CD4-positive, CD25-positive, alpha-beta regulatory T cell (primary cell): ENCODE data around the gene MRPL55. TPM values are rescaled to one million over a fixed set of nuclear protein-coding genes. Genes with fewer than 3 reads are reported as not detected.

Experiments
- ATAC-seq, 2 donors: fragments of 150-1000 bp; cut with Tn5 transposase; one replicate each; pipeline ENCODE4 v1.10.0; 2021; ENCODE audit warnings: low read depth in 2 of 2, moderate number of reproducible peaks in 2 of 2, moderate library complexity in 1 of 2
- DNase-seq, 3 donors: peaks; one replicate each; pipeline versions ENCODE4 v3.0.0 to v3.0.0-alpha.2; 2012 to 2022; ENCODE audit warnings: mixed read lengths in 1 of 3
- H3K27ac ChIP-seq: one replicate; pipeline ENCODE4 v1.7.0; 2013; ENCODE audit warnings: mild to moderate bottlenecking, low read length; ENCODE audit not compliant: insufficient read depth, poor library complexity, severe bottlenecking
- H3K27me3 ChIP-seq: one replicate; pipeline ENCODE4 v1.7.0; 2013; ENCODE audit warnings: low read length; ENCODE audit not compliant: control insufficient read depth, insufficient read depth
- H3K36me3 ChIP-seq: one replicate; pipeline ENCODE4 v1.7.0; 2013; ENCODE audit warnings: mild to moderate bottlenecking, low read length, moderate library complexity; ENCODE audit not compliant: control insufficient read depth, insufficient read depth
- H3K4me1 ChIP-seq: 2 replicates; pipeline ENCODE4 v1.7.0; 2013; ENCODE audit warnings: mild to moderate bottlenecking, low read length; ENCODE audit not compliant: insufficient read depth, control insufficient read depth, poor library complexity, severe bottlenecking
- H3K4me3 ChIP-seq: one replicate; pipeline ENCODE4 v1.7.0; 2013; ENCODE audit warnings: low read depth, mild to moderate bottlenecking, low read length, moderate library complexity
- H3K9me3 ChIP-seq, 2 experiments: 1 replicate in 1 of 2; 2 replicates in 1 of 2; pipeline ENCODE4 v1.7.0; 2013; ENCODE audit warnings: low read length in 2 of 2, mild to moderate bottlenecking in 1 of 2, moderate library complexity in 1 of 2; ENCODE audit not compliant: control insufficient read depth in 2 of 2
- H3K27ac Mint-ChIP-seq, 3 donors: one replicate each; pipeline ENCODE4 v1.8.0; 2020 to 2022; ENCODE audit warnings: mild to moderate bottlenecking in 3 of 3, mixed read lengths in 3 of 3, moderate library complexity in 2 of 3
- H3K27me3 Mint-ChIP-seq: one replicate; pipeline ENCODE4 v1.8.0; 2022; ENCODE audit warnings: mild to moderate bottlenecking, mixed read lengths
- H3K36me3 Mint-ChIP-seq: one replicate; pipeline ENCODE4 v1.8.0; 2020; ENCODE audit warnings: mixed read lengths
- H3K4me1 Mint-ChIP-seq, 4 donors: one replicate each; pipeline ENCODE4 v1.8.0; 2020 to 2022; ENCODE audit warnings: mixed read lengths in 4 of 4, mild to moderate bottlenecking in 1 of 4
- H3K4me3 Mint-ChIP-seq, 4 donors: one replicate each; pipeline ENCODE4 v1.8.0; 2020 to 2022; ENCODE audit warnings: mild to moderate bottlenecking in 4 of 4, mixed read lengths in 4 of 4, moderate library complexity in 3 of 4
- H3K9me3 Mint-ChIP-seq, 7 donors: one replicate each; pipeline ENCODE4 v1.8.0; 2020 to 2022; ENCODE audit warnings: mixed read lengths in 7 of 7, mild to moderate bottlenecking in 3 of 7, moderate library complexity in 2 of 7
- polyA plus RNA-seq, 4 donors: library from polyadenylated mRNA; unstranded; fragments of 300-500 nt; fragmentation: Illumina TruSeq; gene quantifications; one replicate each; pipeline ENCODE4 v1.2.3, GENCODE V29; 2021
- total RNA-seq: library from RNA; stranded (reverse); gene quantifications from one replicate; pipeline ENCODE4 v1.2.3, GENCODE V29; 2022

Gene MRPL55
- total and polyA plus RNA-seq, 5 donors from 2014 or later, result 62.5 to 163 (median 134) TPM

DNA sequence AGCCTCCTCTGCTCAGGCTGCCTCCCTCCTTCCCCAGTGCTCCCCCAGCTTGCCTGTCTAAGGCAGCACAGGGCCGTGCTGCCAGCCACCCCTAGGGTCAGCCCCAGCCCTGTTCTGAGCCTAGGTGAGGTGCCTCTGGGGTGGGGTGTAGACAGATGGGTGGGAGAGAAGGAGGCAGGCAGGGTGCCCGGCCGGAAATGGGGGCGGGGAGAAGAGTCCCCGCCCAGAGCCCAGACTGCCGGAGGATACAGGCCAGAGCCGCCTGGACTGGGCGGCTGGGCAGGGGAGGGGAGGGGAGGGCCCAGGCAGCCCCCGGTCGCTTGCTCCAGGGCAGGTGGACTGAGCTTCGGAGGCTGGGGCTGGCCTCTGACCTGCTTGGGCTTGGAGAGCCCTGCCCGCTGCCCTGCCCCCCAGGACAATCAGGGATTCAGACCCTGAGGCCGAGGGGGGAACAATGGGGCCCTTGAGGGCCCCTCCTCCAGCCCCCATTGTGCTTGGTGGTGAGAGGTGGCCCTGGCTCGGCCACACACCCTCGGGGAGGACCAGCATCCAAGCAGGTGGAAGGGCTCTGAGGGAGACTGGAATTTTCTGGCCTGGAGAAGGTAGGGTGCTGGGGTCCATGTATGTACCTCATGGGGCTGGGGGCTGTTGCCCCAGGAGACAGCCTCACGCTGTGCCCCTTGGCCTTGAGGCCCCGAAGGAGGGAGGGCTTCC, 40.5 kb upstream of the MRPL55 start, which contains the start of gene GJC2:
TSS of gene GJC2 (plus strand) at position 525 of the 714 bp plus-strand sequence. CDS start 7,829 bp downstream, outside the sequence.
- H3K4me1 Mint-ChIP-seq, result peaks cover 0 to 14% (median 1%) of the 10 kb centered on the region in 4 donors
- H3K27ac ChIP-seq, result no peak within 1 kb of the TSS
- H3K9me3 Mint-ChIP-seq, result no peaks in the 10 kb centered on the region
- peaks cover 23% of the 10 kb centered on the region for H3K36me3 ChIP-seq
- no peak within 1 kb of the TSS for H3K4me3 ChIP-seq
- DNase-seq (no peak), ATAC-seq (no peak)
- H3K27me3 Mint-ChIP-seq, result no peaks in the 10 kb centered on the region
- H3K4me1 ChIP-seq, result peaks cover 3% of the 10 kb centered on the region
- H3K9me3 ChIP-seq, result no peaks in the 10 kb centered on the region
- H3K27ac Mint-ChIP-seq, result no peak within 1 kb of the TSS
- peak within 1 kb of the TSS in 1 of 4 donors; percentile 27 for H3K4me3 Mint-ChIP-seq
- no peaks in the 10 kb centered on the region for H3K36me3 Mint-ChIP-seq
- H3K27me3 ChIP-seq, result no peaks in the 10 kb centered on the region

DNA sequence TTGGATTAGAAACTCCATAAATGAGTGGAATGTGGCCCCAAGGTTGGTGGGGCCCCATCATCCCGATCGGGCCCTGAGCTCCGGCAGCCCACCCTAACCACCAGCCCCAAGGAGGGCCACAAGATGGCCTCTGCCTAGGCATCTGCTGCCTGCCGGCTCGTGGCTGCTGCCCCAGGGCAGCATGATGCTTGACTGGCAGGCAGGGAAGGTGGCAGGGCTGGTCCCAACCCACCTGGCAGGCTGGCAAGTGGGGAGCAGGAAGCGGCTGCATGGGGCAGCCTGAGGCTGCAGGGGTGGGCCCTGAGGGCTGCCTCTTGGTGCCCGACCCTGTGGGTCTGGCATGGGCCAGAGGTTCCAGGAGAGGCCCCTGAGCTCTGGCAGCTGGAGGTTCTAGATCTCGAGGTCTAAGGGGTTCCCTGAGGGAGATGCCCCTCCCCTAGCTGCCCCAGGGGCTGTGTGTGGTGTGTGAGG, 39.9 kb upstream of the MRPL55 start:
- peaks cover 23% of the 10 kb centered on the region for H3K36me3 ChIP-seq
- H3K27ac Mint-ChIP-seq, result no peak overlapping the region
- H3K9me3 Mint-ChIP-seq, result no peaks in the 10 kb centered on the region
- H3K4me3 Mint-ChIP-seq, result peak overlapping the region in 1 of 4 donors; percentile 27
- H3K36me3 Mint-ChIP-seq, result no peaks in the 10 kb centered on the region
- no peaks in the 10 kb centered on the region for H3K27me3 ChIP-seq
- H3K27me3 Mint-ChIP-seq, result no peaks in the 10 kb centered on the region
- H3K27ac ChIP-seq, result no peak overlapping the region
- peaks cover 9% of the 10 kb centered on the region for H3K4me1 ChIP-seq
- peak in 1 of 3 donors; percentile 0 for DNase-seq
- peaks cover 0 to 16% (median 2%) of the 10 kb centered on the region in 4 donors for H3K4me1 Mint-ChIP-seq
- H3K9me3 ChIP-seq, result no peaks in the 10 kb centered on the region
- no peak for ATAC-seq
- H3K4me3 ChIP-seq, result no peak overlapping the region

DNA sequence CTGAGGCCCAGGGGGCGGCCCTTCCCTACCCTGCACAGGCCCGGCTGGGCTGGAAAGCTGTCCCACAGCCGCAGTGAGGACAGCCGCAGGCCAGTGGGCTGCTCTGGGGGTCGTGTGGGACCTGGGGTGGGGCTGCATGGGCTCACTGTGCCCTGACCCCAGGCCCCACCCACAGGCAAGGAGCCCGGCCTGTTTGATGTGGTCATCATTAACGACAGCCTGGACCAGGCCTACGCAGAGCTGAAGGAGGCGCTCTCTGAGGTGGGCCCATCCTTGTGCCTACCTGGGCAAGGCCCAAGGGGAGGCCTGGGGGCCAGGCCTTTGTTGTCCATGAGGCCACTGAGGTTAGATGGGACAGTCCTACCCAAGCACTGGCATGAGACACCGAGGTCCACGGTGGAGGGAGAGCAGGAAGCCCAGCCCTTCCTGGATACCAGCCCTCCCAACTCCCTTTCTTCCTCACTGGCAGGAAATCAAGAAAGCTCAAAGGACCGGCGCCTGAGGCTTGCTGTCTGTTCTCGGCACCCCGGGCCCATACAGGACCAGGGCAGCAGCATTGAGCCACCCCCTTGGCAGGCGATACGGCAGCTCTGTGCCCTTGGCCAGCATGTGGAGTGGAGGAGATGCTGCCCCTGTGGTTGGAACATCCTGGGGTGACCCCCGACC, 39.2 kb upstream of the MRPL55 start:
- Histone ChIP-seq H3K36me3 (peaks cover 23% of the 10 kb centered on the region), H3K27ac (no peak overlapping the region), H3K27me3 (no peaks in the 10 kb centered on the region), H3K4me1 (peaks cover 13% of the 10 kb centered on the region), H3K9me3 (no peaks in the 10 kb centered on the region), H3K4me3 (no peak overlapping the region)
- Mint-ChIP-seq H3K36me3 (no peaks in the 10 kb centered on the region), H3K9me3 (no peaks in the 10 kb centered on the region), H3K27me3 (no peaks in the 10 kb centered on the region), H3K27ac (no peak overlapping the region), H3K4me1 (peaks cover 0 to 23% (median 9%) of the 10 kb centered on the region in 4 donors), H3K4me3 (peak overlapping the region in 1 of 4 donors; percentile 54)
- ATAC-seq (no peak), DNase-seq (peak in 1 of 3 donors; percentile 0)

DNA sequence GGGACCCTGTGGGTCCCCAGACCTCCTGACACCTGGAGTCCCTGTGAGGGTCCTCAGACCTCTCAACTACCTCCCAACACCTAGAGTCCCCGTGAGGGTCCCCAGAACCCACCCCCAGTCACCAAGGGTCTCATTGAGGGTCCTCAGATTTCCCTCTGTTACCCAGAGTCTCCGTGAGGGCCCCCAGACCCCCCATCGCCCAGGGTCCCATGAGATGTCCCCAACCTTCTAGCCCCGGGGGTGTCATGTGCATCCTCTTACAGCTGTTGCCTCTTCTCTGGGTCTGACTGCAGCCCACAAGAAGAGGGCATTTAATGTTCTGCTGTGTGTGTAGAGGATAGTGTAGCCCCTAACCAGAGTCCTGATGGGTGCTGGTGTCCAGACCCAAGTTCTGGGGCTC, 38.7 kb upstream of the MRPL55 start:
- Mint-ChIP-seq H3K27me3 (no peaks in the 10 kb centered on the region), H3K27ac (no peak overlapping the region), H3K9me3 (no peaks in the 10 kb centered on the region), H3K36me3 (no peaks in the 10 kb centered on the region), H3K4me1 (peaks cover 0 to 28% (median 13%) of the 10 kb centered on the region in 4 donors), H3K4me3 (peak overlapping the region in 1 of 4 donors; percentile 54)
- H3K27ac ChIP-seq, result no peak overlapping the region
- DNase-seq (peak in 1 of 3 donors; percentile 0), ATAC-seq (no peak)
- H3K4me1 ChIP-seq, result peaks cover 19% of the 10 kb centered on the region
- no peaks in the 10 kb centered on the region for H3K9me3 ChIP-seq
- H3K36me3 ChIP-seq, result peaks cover 23% of the 10 kb centered on the region
- H3K27me3 ChIP-seq, result no peaks in the 10 kb centered on the region
- H3K4me3 ChIP-seq, result no peak overlapping the region

DNA sequence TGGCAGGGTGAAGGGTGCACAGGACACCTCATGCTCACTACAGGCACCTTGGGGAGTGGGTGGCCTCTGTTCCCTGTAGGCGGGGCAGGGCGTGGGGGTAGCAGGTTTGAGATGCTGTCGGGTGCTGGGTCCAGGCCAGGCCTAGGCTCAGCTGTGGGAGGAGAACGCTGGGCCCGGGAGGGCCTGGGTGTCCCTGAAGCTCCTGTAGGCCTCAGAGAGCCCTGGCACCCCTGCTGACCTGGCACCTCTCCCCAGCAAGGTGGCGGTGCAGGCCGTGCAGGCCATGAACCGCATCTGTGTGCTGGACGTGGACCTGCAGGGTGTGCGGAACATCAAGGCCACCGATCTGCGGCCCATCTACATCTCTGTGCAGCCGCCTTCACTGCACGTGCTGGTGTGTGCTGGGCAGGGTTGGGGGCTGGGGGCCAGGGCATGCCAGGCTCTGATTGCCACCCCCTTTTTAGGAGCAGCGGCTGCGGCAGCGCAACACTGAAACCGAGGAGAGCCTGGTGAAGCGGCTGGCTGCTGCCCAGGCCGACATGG, 38.1 kb upstream of the MRPL55 start:
- H3K27ac ChIP-seq, result no peak overlapping the region
- peaks cover 0 to 34% (median 15%) of the 10 kb centered on the region in 4 donors for H3K4me1 Mint-ChIP-seq
- no peak overlapping the region for H3K4me3 Mint-ChIP-seq
- H3K27me3 Mint-ChIP-seq, result no peaks in the 10 kb centered on the region
- no peaks in the 10 kb centered on the region for H3K36me3 Mint-ChIP-seq
- ATAC-seq (no peak), DNase-seq (peak in 1 of 3 donors; percentile 1)
- peaks cover 23% of the 10 kb centered on the region for H3K36me3 ChIP-seq
- no peak overlapping the region for H3K4me3 ChIP-seq
- H3K27me3 ChIP-seq, result no peaks in the 10 kb centered on the region
- peaks cover 24% of the 10 kb centered on the region for H3K4me1 ChIP-seq
- no peaks in the 10 kb centered on the region for H3K9me3 ChIP-seq
- H3K27ac Mint-ChIP-seq, result no peak overlapping the region
- H3K9me3 Mint-ChIP-seq, result no peaks in the 10 kb centered on the region

DNA sequence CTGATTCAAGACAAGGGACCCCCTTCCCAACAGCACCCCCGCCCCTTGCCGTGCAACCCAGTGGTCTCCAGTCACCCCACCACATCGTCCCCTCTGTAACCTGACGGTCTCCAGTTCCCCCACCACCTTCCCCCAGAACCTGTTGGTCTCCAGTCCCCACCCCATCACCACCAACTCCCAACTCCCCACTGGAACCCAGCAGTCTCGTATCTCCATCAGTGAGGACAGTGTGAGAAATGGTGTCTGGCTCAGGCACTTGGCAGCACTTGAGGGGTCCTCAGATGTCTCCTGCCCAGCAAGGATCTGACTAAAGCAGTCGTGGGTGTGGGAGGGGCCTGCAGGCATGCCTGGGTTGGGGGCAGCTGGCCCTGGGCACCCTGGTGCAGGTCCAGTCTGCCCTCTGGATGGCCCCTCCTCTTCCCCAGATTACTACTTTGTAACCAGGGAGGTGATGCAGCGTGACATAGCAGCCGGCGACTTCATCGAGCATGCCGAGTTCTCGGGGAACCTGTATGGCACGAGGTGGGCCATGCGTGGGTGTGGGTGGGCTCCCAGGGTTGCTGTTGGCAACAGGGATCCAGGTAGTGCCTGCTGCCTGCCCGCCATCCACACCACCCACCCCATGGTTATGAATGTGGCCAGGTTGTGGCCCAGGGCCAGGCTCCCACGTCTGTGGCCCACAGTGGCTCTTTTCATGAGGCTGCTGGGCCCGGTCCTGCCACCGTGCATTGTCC, 37.5 kb upstream of the MRPL55 start:
- DNase-seq, result peak in 1 of 3 donors; percentile 0
- Mint-ChIP-seq H3K36me3 (no peaks in the 10 kb centered on the region), H3K27ac (no peak overlapping the region), H3K27me3 (no peaks in the 10 kb centered on the region), H3K4me1 (peaks cover 0 to 40% (median 17%) of the 10 kb centered on the region in 4 donors), H3K9me3 (no peaks in the 10 kb centered on the region), H3K4me3 (no peak overlapping the region)
- Histone ChIP-seq H3K4me3 (no peak overlapping the region), H3K36me3 (peaks cover 23% of the 10 kb centered on the region), H3K27ac (no peak overlapping the region), H3K9me3 (no peaks in the 10 kb centered on the region), H3K4me1 (peaks cover 31% of the 10 kb centered on the region), H3K27me3 (no peaks in the 10 kb centered on the region)
- no peak for ATAC-seq
